ENCODE measurements around the gene FKBP10. TPM values are rescaled to one million over a fixed set of nuclear protein-coding genes. Genes with fewer than 3 reads are reported as not detected.
"Not testable (repeated sequence)": the region's sequence is repeated elsewhere in the genome, so short reads cannot be mapped to it uniquely, and the experiment has no call there.

Gene FKBP10
- total RNA-seq, 1 donor from 2014 or later: 143 TPM

DNA sequence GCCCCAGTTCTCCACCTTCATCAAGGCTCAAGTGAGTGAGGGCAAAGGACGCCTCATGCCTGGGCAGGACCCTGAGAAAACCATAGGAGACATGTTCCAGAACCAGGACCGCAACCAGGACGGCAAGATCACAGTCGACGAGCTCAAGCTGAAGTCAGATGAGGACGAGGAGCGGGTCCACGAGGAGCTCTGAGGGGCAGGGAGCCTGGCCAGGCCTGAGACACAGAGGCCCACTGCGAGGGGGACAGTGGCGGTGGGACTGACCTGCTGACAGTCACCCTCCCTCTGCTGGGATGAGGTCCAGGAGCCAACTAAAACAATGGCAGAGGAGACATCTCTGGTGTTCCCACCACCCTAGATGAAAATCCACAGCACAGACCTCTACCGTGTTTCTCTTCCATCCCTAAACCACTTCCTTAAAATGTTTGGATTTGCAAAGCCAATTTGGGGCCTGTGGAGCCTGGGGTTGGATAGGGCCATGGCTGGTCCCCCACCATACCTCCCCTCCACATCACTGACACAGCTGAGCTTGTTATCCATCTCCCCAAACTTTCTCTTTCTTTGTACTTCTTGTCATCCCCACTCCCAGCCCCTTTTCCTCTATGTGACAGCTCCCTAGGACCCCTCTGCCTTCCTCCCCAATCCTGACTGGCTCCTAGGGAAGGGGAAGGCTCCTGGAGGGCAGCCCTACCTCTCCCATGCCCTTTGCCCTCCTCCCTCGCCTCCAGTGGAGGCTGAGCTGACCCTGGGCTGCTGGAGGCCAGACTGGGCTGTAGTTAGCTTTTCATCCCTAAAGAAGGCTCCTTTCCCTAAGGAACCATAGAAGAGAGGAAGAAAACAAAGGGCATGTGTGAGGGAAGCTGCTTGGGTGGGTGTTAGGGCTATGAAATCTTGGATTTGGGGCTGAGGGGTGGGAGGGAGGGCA is 9.7 kb downstream of the FKBP10 start:
- no peak for DNase-seq (ENCODE audit: low read depth)
- H3K4me3 ChIP-seq (ENCODE audit: low read depth, low read length): no peak overlapping the region
- TF ChIP-seq, protein P1, sequence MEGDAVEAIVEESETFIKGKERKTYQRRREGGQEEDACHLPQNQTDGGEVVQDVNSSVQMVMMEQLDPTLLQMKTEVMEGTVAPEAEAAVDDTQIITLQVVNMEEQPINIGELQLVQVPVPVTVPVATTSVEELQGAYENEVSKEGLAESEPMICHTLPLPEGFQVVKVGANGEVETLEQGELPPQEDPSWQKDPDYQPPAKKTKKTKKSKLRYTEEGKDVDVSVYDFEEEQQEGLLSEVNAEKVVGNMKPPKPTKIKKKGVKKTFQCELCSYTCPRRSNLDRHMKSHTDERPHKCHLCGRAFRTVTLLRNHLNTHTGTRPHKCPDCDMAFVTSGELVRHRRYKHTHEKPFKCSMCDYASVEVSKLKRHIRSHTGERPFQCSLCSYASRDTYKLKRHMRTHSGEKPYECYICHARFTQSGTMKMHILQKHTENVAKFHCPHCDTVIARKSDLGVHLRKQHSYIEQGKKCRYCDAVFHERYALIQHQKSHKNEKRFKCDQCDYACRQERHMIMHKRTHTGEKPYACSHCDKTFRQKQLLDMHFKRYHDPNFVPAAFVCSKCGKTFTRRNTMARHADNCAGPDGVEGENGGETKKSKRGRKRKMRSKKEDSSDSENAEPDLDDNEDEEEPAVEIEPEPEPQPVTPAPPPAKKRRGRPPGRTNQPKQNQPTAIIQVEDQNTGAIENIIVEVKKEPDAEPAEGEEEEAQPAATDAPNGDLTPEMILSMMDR (conservative IDR thresholded peaks at IDR 0.05; ENCODE audit: low read depth, low read length): no peak

DNA sequence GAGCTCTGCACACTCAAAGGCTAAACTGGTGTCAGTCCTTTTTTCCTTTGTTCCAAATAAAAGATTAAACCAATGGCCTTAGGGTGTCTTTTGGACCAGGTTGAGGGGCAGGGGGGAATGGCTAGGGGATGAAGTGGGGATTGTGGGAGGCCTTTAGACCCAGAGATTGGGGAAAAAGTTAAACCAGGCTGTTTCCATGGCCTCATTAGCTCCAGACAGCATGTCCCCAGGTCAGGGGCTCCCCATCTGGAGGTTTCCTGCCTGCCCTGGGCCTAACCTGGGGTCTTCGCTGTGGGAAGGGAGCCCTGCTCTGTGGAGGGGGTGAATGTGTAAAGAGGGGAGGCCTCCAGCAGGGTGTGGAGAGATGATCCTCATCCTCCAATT is 10.3 kb downstream of the FKBP10 start:
- TF ChIP-seq, protein P1 (conservative IDR thresholded peaks at IDR 0.05; ENCODE audit: low read depth, low read length): no peak
- H3K4me3 ChIP-seq (ENCODE audit: low read depth, low read length): no peak overlapping the region
- no peak for DNase-seq (ENCODE audit: low read depth)

DNA sequence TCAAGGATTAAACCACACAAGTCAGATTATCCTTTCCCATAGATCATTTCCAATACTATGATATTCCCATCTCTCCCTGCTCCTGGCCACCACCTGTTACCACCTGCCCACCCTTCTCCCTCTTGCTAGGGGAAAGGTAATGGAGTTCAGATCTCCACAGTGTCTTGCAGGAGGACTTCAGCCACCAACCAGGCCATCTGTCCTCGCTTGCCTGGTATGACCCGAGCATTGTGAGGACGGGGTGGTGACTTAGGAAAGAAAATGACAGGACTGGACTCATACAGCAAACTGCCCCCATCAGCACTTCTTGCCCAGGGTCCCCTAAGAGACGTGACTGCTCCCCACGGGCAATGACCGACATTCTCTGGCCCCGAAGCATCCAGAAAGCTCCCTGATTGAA is 10.8 kb downstream of the FKBP10 start:
- no peak for DNase-seq (ENCODE audit: low read depth)
- TF ChIP-seq, protein P1 (conservative IDR thresholded peaks at IDR 0.05; ENCODE audit: low read depth, low read length): no peak
- no peak overlapping the region for H3K4me3 ChIP-seq (ENCODE audit: low read depth, low read length)

DNA sequence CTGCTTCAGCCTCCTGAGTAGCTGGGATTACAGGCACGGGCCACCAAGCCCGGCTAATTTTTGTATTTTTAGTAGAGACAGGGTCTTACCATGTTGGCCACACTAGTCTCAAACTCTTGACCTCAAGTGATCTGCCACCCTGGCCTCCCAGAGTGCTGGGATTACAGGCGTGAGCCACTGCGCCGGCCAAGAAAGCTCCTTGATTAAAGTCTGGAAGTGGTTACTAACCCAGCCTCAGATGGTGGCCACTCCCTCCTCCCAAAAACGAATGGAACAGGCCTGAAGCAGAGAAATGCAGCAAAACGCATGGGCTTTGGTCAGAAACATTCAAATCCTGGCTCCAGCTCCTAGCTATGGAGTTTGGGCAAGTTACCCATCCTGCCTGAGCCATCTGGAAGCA is 11.3 kb downstream of the FKBP10 start:
- no peak for DNase-seq (ENCODE audit: low read depth)
- no peak overlapping the region for H3K4me3 ChIP-seq (ENCODE audit: low read depth, low read length)
- TF ChIP-seq, protein P1 (conservative IDR thresholded peaks at IDR 0.05; ENCODE audit: low read depth, low read length): no peak

DNA sequence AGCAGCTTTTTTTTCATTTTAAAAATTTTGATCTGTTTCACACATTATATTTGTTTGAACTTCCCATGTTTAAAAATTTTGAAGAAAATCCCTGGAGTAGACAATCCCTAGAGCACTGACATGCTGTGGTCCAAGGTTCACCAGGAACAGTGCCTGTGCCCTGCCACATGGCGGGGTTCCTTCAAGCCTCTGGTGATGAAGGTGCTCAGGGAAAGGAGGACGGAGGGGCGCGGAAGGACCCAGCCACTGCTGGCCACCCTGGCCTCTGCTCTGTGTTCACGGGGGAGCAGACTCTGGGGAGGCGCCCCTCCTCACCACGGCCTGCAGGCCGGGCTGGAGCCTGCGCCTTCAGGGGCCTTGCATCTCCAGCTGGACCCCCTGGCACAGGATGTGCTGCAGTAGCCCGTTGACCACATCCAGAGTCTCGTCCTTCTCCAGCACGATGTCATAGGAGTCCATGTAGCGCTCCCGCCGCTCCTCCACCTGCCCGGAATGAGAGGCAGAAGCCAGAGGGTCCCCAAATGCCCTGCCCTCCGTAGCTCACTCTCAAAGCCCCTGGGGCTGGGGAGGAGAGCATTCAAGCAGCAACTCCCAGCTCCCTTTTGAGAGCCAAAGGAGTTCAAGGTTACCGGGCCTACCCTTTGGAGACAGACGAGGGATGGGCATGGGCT is 12.5 kb downstream of the FKBP10 start:
- no peak overlapping the region for H3K4me3 ChIP-seq (ENCODE audit: low read depth, low read length)
- DNase-seq (ENCODE audit: low read depth): no peak
- TF ChIP-seq, protein P1 (conservative IDR thresholded peaks at IDR 0.05; ENCODE audit: low read depth, low read length): no peak

DNA sequence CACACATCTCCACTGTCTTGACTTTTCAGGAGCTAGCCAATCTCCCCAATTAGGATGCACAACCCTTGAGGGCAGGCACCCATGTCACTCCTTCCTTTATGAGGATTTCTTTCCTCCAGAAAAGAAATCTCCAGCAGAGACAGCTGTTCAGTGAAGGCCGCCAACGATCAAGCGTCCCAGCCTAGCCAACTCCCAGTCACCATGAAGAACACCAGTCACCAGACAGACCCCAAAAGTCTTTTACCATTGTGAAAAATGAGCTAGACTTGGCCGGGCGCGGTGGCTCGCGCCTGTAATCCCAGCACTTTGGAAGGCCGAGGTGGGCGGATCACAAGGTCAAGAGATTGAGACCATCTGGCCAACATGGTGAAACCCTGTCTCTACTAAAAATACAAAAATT is 17.2 kb downstream of the FKBP10 start:
- H3K4me3 ChIP-seq (ENCODE audit: low read depth, low read length); DNase-seq (ENCODE audit: low read depth): not testable (repeated sequence)

DNA sequence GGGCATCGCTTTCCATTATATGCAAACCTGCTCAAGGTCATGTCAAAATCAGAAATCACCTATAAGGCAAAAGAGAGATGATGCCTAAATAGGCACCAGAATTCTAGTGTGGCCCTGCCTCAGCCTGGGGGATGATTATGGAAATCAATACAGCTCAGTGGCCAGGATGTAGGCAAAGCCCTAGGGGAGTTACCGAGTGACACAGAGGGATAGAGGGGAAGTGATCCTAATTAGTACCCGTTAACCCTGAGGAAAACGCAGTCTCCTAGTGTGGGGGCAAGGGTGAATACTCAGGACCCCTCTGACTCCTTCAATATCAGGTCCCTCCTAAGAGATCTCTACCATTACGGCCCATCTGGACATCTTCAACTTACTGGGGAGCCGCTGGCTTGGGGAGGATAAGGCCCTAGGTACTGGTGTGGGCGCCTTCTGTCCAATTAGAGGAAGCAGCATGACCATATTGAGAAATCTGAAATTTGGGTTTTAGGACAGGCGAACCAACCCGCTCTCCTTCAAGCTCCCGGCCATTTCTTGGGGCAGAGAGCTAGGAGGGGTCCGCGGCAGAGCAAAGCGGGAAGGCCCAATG is 22.5 kb downstream of the FKBP10 start:
- no peak for DNase-seq (ENCODE audit: low read depth)
- peak overlapping the region; percentile 82 for H3K4me3 ChIP-seq (ENCODE audit: low read depth, low read length)
- TF ChIP-seq, protein P1 (conservative IDR thresholded peaks at IDR 0.05; ENCODE audit: low read depth, low read length): no peak

All from epithelial cell of proximal tubule (primary cell).